ENCODE results near the gene OTOF.

DNA sequence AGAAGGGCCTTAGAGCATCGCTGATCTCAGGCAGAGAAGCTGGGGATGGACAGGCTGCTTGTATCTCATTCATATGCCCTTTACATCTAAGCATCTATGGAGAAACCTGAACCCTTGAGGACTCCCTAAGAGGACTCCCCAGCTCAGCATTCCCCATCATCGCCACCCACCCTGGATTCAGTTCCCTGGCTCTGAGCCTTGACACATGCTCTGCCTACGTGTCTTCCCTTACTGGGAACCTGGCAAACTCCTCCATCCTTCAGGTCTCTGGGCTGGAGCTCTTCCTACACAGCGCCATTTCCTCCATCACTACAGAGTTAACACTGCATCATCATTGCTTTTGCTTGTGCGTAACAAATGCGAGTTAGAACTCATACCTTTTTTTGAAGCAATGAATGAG is 31.2 kb upstream of the OTOF start:
- TF ChIP-seq ZBTB21 (CRISPR knock-in tag; IDR thresholded peaks at IDR 0.05; ENCODE audit: borderline replicate concordance): no peak
- TF ChIP-seq, protein P1, sequence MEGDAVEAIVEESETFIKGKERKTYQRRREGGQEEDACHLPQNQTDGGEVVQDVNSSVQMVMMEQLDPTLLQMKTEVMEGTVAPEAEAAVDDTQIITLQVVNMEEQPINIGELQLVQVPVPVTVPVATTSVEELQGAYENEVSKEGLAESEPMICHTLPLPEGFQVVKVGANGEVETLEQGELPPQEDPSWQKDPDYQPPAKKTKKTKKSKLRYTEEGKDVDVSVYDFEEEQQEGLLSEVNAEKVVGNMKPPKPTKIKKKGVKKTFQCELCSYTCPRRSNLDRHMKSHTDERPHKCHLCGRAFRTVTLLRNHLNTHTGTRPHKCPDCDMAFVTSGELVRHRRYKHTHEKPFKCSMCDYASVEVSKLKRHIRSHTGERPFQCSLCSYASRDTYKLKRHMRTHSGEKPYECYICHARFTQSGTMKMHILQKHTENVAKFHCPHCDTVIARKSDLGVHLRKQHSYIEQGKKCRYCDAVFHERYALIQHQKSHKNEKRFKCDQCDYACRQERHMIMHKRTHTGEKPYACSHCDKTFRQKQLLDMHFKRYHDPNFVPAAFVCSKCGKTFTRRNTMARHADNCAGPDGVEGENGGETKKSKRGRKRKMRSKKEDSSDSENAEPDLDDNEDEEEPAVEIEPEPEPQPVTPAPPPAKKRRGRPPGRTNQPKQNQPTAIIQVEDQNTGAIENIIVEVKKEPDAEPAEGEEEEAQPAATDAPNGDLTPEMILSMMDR (IDR thresholded peaks at IDR 0.05): no peak
- TF ChIP-seq, protein P2, sequence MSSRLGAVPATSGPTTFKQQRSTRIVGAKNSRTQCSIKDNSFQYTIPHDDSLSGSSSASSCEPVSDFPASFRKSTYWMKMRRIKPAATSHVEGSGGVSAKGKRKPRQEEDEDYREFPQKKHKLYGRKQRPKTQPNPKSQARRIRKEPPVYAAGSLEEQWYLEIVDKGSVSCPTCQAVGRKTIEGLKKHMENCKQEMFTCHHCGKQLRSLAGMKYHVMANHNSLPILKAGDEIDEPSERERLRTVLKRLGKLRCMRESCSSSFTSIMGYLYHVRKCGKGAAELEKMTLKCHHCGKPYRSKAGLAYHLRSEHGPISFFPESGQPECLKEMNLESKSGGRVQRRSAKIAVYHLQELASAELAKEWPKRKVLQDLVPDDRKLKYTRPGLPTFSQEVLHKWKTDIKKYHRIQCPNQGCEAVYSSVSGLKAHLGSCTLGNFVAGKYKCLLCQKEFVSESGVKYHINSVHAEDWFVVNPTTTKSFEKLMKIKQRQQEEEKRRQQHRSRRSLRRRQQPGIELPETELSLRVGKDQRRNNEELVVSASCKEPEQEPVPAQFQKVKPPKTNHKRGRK (CRISPR knock-in tag; IDR thresholded peaks at IDR 0.05; ENCODE audit: borderline replicate concordance): no peak
- TF ChIP-seq, protein P3, sequence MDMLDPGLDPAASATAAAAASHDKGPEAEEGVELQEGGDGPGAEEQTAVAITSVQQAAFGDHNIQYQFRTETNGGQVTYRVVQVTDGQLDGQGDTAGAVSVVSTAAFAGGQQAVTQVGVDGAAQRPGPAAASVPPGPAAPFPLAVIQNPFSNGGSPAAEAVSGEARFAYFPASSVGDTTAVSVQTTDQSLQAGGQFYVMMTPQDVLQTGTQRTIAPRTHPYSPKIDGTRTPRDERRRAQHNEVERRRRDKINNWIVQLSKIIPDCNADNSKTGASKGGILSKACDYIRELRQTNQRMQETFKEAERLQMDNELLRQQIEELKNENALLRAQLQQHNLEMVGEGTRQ (CRISPR knock-in tag; IDR thresholded peaks at IDR 0.05): no peak
- TF ChIP-seq ZNF317 (CRISPR knock-in tag; IDR thresholded peaks at IDR 0.05; ENCODE audit: borderline replicate concordance, low read depth): no peak
- TF ChIP-seq JUN (CRISPR knock-in tag; IDR thresholded peaks at IDR 0.05): no peak
- no peak for TF ChIP-seq CBFB (CRISPR knock-in tag; IDR thresholded peaks at IDR 0.05; ENCODE audit: low read depth)
